ENCODE data around the gene NAV3. TPM values are rescaled to one million over a fixed set of nuclear protein-coding genes. Genes with fewer than 3 reads are reported as not detected.

Gene NAV3
- total RNA-seq, 1 experiment from 2014 or later, result 4.1 TPM

DNA sequence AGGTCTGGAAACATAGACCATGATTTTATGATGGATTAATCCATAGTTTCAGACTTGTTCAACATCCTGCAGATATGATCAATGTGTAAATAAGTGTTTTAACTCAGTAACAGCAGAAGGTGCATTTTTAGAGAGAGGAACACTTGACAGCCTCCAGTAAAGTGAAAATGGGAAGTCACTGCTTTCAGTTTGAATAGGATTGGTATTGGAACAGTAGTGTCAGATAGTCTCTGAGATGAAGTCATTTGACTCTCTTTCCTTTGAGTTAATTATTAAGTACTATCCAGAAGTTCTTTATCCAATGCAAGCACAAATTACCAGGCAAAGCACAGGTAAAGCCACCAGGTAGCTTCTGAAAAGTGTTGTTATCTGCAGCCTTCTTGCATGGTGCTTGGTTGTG, 14.5 kb upstream of the NAV3 start:
- Mint-ChIP-seq H3K27me3 (ENCODE audit: unreplicated experiment) (no peaks in the 10 kb centered on the region), H3K9me3 (ENCODE audit: low read depth, unreplicated experiment) (no peaks in the 10 kb centered on the region), H3K4me1 (ENCODE audit: low read depth, unreplicated experiment) (no peaks in the 10 kb centered on the region), H3K27ac (ENCODE audit: unreplicated experiment) (no peak overlapping the region), H3K4me3 (ENCODE audit: low read depth, unreplicated experiment) (no peak overlapping the region), H3K36me3 (ENCODE audit: insufficient read depth, unreplicated experiment) (no peaks in the 10 kb centered on the region)
- BruUV-seq (replicated peaks), result no TSS peak
- TF ChIP-seq, protein P1, sequence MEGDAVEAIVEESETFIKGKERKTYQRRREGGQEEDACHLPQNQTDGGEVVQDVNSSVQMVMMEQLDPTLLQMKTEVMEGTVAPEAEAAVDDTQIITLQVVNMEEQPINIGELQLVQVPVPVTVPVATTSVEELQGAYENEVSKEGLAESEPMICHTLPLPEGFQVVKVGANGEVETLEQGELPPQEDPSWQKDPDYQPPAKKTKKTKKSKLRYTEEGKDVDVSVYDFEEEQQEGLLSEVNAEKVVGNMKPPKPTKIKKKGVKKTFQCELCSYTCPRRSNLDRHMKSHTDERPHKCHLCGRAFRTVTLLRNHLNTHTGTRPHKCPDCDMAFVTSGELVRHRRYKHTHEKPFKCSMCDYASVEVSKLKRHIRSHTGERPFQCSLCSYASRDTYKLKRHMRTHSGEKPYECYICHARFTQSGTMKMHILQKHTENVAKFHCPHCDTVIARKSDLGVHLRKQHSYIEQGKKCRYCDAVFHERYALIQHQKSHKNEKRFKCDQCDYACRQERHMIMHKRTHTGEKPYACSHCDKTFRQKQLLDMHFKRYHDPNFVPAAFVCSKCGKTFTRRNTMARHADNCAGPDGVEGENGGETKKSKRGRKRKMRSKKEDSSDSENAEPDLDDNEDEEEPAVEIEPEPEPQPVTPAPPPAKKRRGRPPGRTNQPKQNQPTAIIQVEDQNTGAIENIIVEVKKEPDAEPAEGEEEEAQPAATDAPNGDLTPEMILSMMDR (IDR thresholded peaks at IDR 0.05; ENCODE audit: unreplicated experiment), result no peak
- CTCF ChIA-PET, result interaction anchor here (1.0 kb wide), 1 partner anchor 12 kb away, joined by 3 read pairs; no protein-coding TSS in a partner anchor
- no peak for DNase-seq
- intact Hi-C loops (cut with micrococcal nuclease; ENCODE audit: unreplicated experiment), result no loop called here

DNA sequence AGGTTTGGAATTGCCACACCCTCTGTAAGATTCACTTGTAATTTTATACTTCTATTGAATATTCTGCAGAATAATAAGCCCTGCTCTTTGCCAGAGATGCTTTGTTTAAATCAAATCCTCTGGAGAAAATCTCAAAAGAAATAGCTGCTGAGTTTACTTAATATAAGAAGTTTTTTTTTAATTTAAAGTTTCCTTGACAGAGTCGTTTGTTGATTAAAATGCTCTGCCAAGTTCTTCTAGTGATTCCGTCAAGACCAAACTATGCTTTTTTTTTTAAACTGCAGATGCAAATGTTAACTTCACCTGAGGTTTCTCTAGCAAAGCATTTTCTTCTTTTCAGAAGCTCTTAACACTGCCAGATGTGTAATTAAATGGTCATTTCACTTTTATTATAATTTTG, 13.4 kb upstream of the NAV3 start:
- Mint-ChIP-seq H3K27me3 (ENCODE audit: unreplicated experiment) (no peaks in the 10 kb centered on the region), H3K4me3 (ENCODE audit: low read depth, unreplicated experiment) (no peak overlapping the region), H3K4me1 (ENCODE audit: low read depth, unreplicated experiment) (no peaks in the 10 kb centered on the region), H3K36me3 (ENCODE audit: insufficient read depth, unreplicated experiment) (no peaks in the 10 kb centered on the region), H3K27ac (ENCODE audit: unreplicated experiment) (no peak overlapping the region), H3K9me3 (ENCODE audit: low read depth, unreplicated experiment) (no peaks in the 10 kb centered on the region)
- BruUV-seq (replicated peaks), result no TSS peak
- no peak for DNase-seq
- CTCF ChIA-PET, result interaction anchor here (0.6 to 1.0 kb wide), 3 partner anchors 11 to 18 kb away, joined by 3 read pairs; partner anchors contain the start of gene NAV3
- TF ChIP-seq, protein P1 (IDR thresholded peaks at IDR 0.05; ENCODE audit: unreplicated experiment), result no peak
- intact Hi-C loops (cut with micrococcal nuclease; ENCODE audit: unreplicated experiment), result no loop called here

DNA sequence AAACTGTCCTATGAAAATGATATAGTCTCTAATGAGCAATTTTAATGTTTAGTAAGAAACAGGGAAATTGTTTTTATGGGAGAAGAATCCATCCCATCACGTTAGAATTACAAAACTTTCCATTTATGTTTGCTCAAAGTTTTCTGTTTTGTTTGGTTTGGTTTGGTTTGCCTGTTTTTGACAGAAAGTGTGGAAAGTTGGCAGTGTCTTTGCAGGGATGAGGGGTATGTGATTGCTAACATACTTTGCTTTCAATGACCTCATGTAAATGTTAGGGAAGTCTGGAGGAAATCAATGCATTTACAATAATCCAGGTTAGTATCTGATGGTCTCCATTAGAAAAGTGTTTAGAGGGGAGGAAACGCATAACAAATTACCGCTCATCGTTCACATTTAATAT, 12.3 kb upstream of the NAV3 start:
- TF ChIP-seq, protein P1 (IDR thresholded peaks at IDR 0.05; ENCODE audit: unreplicated experiment), result no peak
- peaks cover 3% of the 10 kb centered on the region for H3K9me3 Mint-ChIP-seq (ENCODE audit: low read depth, unreplicated experiment)
- intact Hi-C loops (cut with micrococcal nuclease; ENCODE audit: unreplicated experiment), result no loop called here
- CTCF ChIA-PET, result no interaction called here
- DNase-seq, result no peak
- no peak overlapping the region for H3K27ac Mint-ChIP-seq (ENCODE audit: unreplicated experiment)
- H3K27me3 Mint-ChIP-seq (ENCODE audit: unreplicated experiment), result no peaks in the 10 kb centered on the region
- H3K36me3 Mint-ChIP-seq (ENCODE audit: insufficient read depth, unreplicated experiment), result no peaks in the 10 kb centered on the region
- no peak overlapping the region for H3K4me3 Mint-ChIP-seq (ENCODE audit: low read depth, unreplicated experiment)
- peaks cover 8% of the 10 kb centered on the region for H3K4me1 Mint-ChIP-seq (ENCODE audit: low read depth, unreplicated experiment)
- BruUV-seq (replicated peaks), result no TSS peak

DNA sequence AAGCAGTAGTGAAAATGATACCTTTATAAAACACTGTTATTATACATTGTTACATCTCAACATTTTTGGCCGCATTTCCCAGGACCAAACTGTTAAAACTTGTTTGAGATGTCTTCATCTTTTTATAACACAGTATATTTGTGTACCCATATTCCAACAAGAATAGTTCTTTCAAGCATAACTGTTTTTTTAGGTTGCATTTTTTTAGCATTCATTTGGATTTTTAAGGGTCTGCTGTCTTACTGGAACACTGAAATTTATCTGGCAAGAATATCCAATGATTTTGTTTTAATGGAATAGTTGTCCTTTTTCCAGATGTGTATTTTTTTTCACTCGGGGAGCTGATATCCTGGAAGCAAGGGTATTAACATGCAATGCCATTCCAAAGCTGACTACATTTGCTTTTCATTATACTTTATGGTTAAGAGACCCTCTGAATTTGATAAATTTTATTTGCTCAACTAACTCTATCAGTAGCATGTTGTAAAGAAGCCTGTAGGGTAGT, 8.9 kb upstream of the NAV3 start:
- Mint-ChIP-seq H3K4me1 (ENCODE audit: low read depth, unreplicated experiment) (peaks cover 14% of the 10 kb centered on the region), H3K4me3 (ENCODE audit: low read depth, unreplicated experiment) (no peak overlapping the region), H3K36me3 (ENCODE audit: insufficient read depth, unreplicated experiment) (no peaks in the 10 kb centered on the region), H3K9me3 (ENCODE audit: low read depth, unreplicated experiment) (peaks cover 5% of the 10 kb centered on the region), H3K27me3 (ENCODE audit: unreplicated experiment) (no peaks in the 10 kb centered on the region), H3K27ac (ENCODE audit: unreplicated experiment) (no peak overlapping the region)
- intact Hi-C loops (cut with micrococcal nuclease; ENCODE audit: unreplicated experiment), result no loop called here
- BruUV-seq (replicated peaks), result no TSS peak
- TF ChIP-seq, protein P1 (IDR thresholded peaks at IDR 0.05; ENCODE audit: unreplicated experiment), result no peak
- CTCF ChIA-PET, result no interaction called here
- DNase-seq, result no peak

All from Calu3 (cell line).